ENCODE data around the gene IFIT1. TPM values are rescaled to one million over a fixed set of nuclear protein-coding genes. Genes with fewer than 3 reads are reported as not detected.
"Not testable (repeated sequence)": the region's sequence is repeated elsewhere in the genome, so short reads cannot be mapped to it uniquely, and the experiment has no call there.

The IFIT1 gene
- total RNA-seq, 1 donor from 2014 or later, result 34.4 TPM

DNA sequence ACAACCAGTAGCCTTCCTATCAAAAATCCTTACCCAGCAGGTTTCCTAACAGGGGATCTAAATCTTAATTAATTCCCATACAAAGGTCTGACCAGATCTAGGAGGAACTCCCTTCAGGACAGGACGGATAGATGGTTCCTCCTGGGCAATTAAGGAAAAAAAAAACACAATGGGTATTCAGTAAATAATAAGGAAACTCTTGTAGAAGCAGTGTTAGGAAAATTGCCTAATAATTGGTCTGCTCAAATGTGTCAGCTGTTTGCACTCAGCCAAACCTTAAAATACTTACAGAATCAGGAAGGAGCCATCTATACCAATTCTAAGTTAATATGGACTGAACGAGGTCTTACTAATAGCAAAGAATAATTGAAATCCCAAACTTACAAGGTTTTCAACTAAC is 18.7 kb downstream of the IFIT1 start:
- peaks cover 5 to 16% (median 10%) of the 10 kb centered on the region in 3 donors for H3K4me1 ChIP-seq (ENCODE audit: control insufficient read depth in 3 of 3, insufficient read depth in 3 of 3, low read length in 3 of 3)
- not testable (repeated sequence) for H3K9ac ChIP-seq (ENCODE audit: low read depth in 1 of 3, low read length in 3 of 3); H3K36me3 ChIP-seq (ENCODE audit: control insufficient read depth in 3 of 3, insufficient read depth in 3 of 3, low read length in 3 of 3); H3K27ac ChIP-seq (ENCODE audit: low read depth, low read length); H3K4me3 ChIP-seq (ENCODE audit: low read length in 3 of 3); H3K9me3 ChIP-seq (ENCODE audit: control insufficient read depth in 3 of 3, low read length in 3 of 3); H3K27me3 ChIP-seq (ENCODE audit: control insufficient read depth in 3 of 3, insufficient read depth in 3 of 3, low read length in 3 of 3)

DNA sequence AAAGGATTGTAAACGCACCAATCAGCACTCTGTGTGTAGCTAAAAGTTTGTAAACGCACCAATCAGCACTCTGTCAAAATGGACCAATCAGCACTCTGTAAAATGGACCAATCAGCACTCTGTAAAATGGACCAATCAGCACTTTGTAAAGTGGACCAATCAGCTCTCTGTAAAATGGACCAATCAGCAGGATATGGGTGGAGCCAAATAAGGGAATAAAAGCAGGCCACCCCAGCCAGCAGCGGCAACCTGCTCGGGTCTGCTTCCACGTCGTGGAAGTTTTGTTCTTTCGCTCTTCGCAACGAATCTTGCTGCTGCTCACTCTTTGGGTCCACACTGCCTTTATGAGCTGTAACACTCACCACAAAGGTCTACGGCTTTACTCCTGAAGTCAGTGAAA is 19.9 kb downstream of the IFIT1 start:
- H3K9me3 ChIP-seq (ENCODE audit: control insufficient read depth in 3 of 3, low read length in 3 of 3); H3K9ac ChIP-seq (ENCODE audit: low read depth in 1 of 3, low read length in 3 of 3); H3K36me3 ChIP-seq (ENCODE audit: control insufficient read depth in 3 of 3, insufficient read depth in 3 of 3, low read length in 3 of 3); H3K27ac ChIP-seq (ENCODE audit: low read depth, low read length); H3K4me3 ChIP-seq (ENCODE audit: low read length in 3 of 3); H3K27me3 ChIP-seq (ENCODE audit: control insufficient read depth in 3 of 3, insufficient read depth in 3 of 3, low read length in 3 of 3): not testable (repeated sequence)
- peaks cover 5 to 16% (median 10%) of the 10 kb centered on the region in 3 donors for H3K4me1 ChIP-seq (ENCODE audit: control insufficient read depth in 3 of 3, insufficient read depth in 3 of 3, low read length in 3 of 3)

DNA sequence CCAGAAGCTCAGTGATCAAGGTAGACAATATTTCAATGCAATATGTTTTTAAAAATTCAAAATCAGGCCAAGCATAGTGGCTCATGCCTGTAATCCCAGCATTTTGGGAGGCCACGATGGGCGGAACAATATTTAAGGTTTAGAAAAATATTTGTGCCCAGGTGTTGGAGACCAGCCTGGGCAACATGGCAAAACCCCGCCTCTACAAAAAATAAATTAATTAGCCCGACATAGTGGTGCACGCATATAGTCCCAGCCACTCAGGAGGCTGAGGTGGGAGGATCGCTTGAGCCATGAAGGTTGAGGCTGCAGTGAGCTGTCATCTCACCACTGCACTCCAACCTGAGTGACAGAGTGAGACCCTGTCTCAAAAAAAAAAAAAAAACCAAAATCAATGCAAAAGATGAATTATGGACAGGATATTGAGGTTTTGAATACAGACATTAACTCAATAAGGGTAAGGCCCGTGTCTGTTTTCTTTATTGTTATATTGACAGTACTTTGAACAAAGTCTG is 21.0 kb downstream of the IFIT1 start:
- H3K9me3 ChIP-seq (ENCODE audit: control insufficient read depth in 3 of 3, low read length in 3 of 3), result no peaks in the 10 kb centered on the region
- peaks cover 5 to 16% (median 10%) of the 10 kb centered on the region in 3 donors for H3K4me1 ChIP-seq (ENCODE audit: control insufficient read depth in 3 of 3, insufficient read depth in 3 of 3, low read length in 3 of 3)
- peak overlapping the region in 2 of 3 donors; percentile 89 to 97 for H3K4me3 ChIP-seq (ENCODE audit: low read length in 3 of 3)
- peaks cover 3 to 7% (median 7%) of the 10 kb centered on the region in 3 donors for H3K36me3 ChIP-seq (ENCODE audit: control insufficient read depth in 3 of 3, insufficient read depth in 3 of 3, low read length in 3 of 3)
- peak overlapping the region; percentile 81 to 84 (median 81) for H3K9ac ChIP-seq (ENCODE audit: low read depth in 1 of 3, low read length in 3 of 3)
- no peaks in the 10 kb centered on the region for H3K27me3 ChIP-seq (ENCODE audit: control insufficient read depth in 3 of 3, insufficient read depth in 3 of 3, low read length in 3 of 3)
- H3K27ac ChIP-seq (ENCODE audit: low read depth, low read length), result peak overlapping the region; percentile 83

DNA sequence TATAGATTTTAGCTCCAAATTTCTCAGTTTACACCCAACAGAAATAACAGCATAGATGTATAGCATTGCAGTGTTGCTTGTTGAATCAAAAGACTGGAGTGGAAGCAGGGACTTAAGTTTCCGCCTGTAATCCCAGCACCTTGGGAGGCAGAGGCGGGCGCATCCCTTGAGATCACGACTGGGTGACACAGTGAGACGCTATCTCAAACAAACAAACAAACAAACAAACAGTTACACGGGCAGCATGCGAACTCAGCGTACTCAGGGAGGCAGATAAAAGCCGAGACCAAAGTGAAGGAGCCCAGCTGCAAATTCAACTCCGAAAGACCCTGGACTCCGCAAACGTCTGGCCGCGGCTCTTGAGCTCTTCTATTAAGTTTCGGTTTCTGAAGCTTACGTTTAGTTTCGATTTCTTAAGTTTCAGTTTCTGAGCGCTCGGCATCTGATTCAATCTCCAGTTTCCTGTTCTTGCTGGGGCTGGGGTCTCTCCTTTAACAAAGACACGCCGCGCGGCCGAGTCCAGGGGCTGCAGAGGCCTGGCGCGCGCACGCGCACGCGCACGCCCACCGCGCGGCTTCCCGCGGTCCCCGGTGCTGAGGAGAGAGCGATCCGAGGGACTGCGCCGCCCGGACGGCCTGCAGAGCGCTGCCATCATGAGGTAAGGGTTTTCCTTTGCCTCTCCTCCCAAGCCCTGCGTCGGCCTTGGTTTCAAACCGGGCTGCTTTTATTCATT is 21.9 kb downstream of the IFIT1 start, which contains the start of gene IFIT5:
Gene IFIT5 (plus strand): TSS at position 423 of the 733 bp plus-strand sequence. CDS start 231 bp downstream, at position 654.
- H3K9me3 ChIP-seq (ENCODE audit: control insufficient read depth in 3 of 3, low read length in 3 of 3), result no peaks in the 10 kb centered on the region
- H3K36me3 ChIP-seq (ENCODE audit: control insufficient read depth in 3 of 3, insufficient read depth in 3 of 3, low read length in 3 of 3), result peaks cover 3 to 7% (median 7%) of the 10 kb centered on the region in 3 donors
- peaks cover 5 to 16% (median 10%) of the 10 kb centered on the region in 3 donors for H3K4me1 ChIP-seq (ENCODE audit: control insufficient read depth in 3 of 3, insufficient read depth in 3 of 3, low read length in 3 of 3)
- peak within 1 kb of the TSS; percentile 81 to 84 (median 81) for H3K9ac ChIP-seq (ENCODE audit: low read depth in 1 of 3, low read length in 3 of 3)
- H3K4me3 ChIP-seq (ENCODE audit: low read length in 3 of 3), result peak within 1 kb of the TSS; percentile 89 to 97 (median 93)
- peak within 1 kb of the TSS; percentile 83 for H3K27ac ChIP-seq (ENCODE audit: low read depth, low read length)
- no peaks in the 10 kb centered on the region for H3K27me3 ChIP-seq (ENCODE audit: control insufficient read depth in 3 of 3, insufficient read depth in 3 of 3, low read length in 3 of 3)

DNA sequence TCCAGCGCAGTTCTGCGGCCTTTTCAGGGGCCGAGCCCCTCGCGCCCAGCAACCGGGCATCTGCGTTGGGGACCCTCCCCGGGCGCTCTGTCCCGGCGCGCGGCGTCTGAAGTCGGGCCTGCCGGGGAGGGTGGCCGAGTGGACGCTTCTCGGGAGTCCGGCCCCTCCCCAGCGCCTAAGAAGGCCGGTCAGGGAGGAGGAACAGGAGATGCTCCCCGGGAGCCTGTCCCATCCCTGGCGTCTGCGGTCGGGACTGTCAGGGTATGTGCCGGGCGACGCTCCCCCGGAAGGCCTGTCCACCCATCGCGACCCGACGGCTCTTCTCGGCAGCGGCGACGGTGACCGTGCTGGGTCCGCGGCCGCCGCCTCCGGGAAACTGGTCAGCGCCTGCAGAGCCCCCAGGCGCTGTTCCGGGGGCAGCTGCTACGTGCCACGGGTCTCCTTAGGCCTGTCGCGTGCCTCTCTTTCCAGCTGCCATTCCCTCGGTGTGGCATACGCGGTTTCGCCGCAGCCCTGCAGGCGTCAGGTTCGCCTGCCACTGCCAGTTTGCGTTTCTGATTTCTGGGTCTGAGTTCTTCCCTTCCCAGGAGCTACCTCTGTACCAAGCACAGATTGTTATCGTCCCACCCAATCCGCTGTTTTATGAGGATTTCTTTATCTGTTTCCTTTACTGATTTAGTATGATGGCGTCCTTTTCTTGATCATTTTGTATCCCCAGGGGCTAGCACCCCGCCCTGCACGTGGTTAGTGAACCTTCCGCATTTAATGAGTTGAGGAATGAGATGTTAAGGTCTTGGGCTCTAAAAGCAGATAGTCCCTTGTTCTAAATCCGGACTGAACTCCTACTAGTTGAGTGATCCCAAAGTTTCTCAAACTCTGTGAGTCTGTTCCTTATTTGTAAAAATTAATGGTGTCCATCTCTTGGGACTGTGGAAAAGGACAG is 22.7 kb downstream of the IFIT1 start:
- Histone ChIP-seq H3K4me1 (ENCODE audit: control insufficient read depth in 3 of 3, insufficient read depth in 3 of 3, low read length in 3 of 3) (peaks cover 5 to 16% (median 10%) of the 10 kb centered on the region in 3 donors), H3K9me3 (ENCODE audit: control insufficient read depth in 3 of 3, low read length in 3 of 3) (no peaks in the 10 kb centered on the region), H3K27ac (ENCODE audit: low read depth, low read length) (peak overlapping the region; percentile 83), H3K4me3 (ENCODE audit: low read length in 3 of 3) (peak overlapping the region; percentile 89 to 97 (median 93)), H3K9ac (ENCODE audit: low read depth in 1 of 3, low read length in 3 of 3) (peak overlapping the region; percentile 81 to 84 (median 81)), H3K36me3 (ENCODE audit: control insufficient read depth in 3 of 3, insufficient read depth in 3 of 3, low read length in 3 of 3) (peaks cover 3 to 7% (median 7%) of the 10 kb centered on the region in 3 donors), H3K27me3 (ENCODE audit: control insufficient read depth in 3 of 3, insufficient read depth in 3 of 3, low read length in 3 of 3) (no peaks in the 10 kb centered on the region)

DNA sequence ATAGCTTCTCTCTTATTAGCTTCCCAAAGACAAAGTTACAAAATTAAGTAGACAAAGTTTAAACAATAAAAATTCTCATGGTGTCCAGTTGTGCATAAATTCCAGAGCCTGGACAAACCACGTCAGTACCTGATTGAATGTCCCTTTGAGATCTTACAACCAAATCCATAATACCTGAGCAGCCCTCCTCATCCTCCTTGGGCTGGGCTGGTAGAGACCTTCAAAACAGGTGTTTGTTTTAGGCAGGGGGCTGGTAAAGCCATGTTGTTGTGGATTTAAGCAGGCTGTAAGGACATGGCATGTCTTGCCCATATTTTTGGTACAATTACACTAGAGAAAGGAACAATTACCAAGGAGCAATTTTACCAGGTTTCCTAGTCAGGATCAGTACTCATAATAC is 24.0 kb downstream of the IFIT1 start:
- Histone ChIP-seq H3K4me3 (ENCODE audit: low read length in 3 of 3) (no peak overlapping the region), H3K36me3 (ENCODE audit: control insufficient read depth in 3 of 3, insufficient read depth in 3 of 3, low read length in 3 of 3) (peaks cover 3 to 7% (median 7%) of the 10 kb centered on the region in 3 donors), H3K4me1 (ENCODE audit: control insufficient read depth in 3 of 3, insufficient read depth in 3 of 3, low read length in 3 of 3) (peaks cover 5 to 16% (median 10%) of the 10 kb centered on the region in 3 donors), H3K9me3 (ENCODE audit: control insufficient read depth in 3 of 3, low read length in 3 of 3) (no peaks in the 10 kb centered on the region), H3K9ac (ENCODE audit: low read depth in 1 of 3, low read length in 3 of 3) (no peak overlapping the region), H3K27me3 (ENCODE audit: control insufficient read depth in 3 of 3, insufficient read depth in 3 of 3, low read length in 3 of 3) (no peaks in the 10 kb centered on the region), H3K27ac (ENCODE audit: low read depth, low read length) (no peak overlapping the region)

DNA sequence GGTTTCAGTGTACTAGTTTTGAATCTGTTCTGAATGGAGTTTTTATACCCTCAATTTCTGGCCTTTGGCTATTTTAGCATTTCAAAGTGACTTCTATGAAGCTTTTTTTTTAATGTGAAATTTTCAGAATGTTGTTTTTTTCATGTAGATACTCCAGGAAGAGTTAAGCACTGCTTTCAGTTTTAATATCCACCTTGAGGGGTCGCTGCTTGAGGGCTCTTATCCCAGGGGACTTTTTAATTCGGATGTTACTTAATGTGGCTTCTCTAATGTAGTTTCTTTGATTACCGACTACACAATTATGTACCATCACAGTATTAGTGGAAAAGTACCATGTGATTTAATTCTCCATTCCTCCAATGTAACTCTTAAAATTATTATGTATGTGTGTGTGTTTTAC is 27.1 kb downstream of the IFIT1 start:
- Histone ChIP-seq H3K36me3 (ENCODE audit: control insufficient read depth in 3 of 3, insufficient read depth in 3 of 3, low read length in 3 of 3) (peaks cover 3 to 7% (median 7%) of the 10 kb centered on the region in 3 donors), H3K9ac (ENCODE audit: low read depth in 1 of 3, low read length in 3 of 3) (no peak overlapping the region), H3K4me1 (ENCODE audit: control insufficient read depth in 3 of 3, insufficient read depth in 3 of 3, low read length in 3 of 3) (peaks cover 3 to 11% (median 6%) of the 10 kb centered on the region in 3 donors), H3K27me3 (ENCODE audit: control insufficient read depth in 3 of 3, insufficient read depth in 3 of 3, low read length in 3 of 3) (no peaks in the 10 kb centered on the region), H3K9me3 (ENCODE audit: control insufficient read depth in 3 of 3, low read length in 3 of 3) (no peaks in the 10 kb centered on the region), H3K4me3 (ENCODE audit: low read length in 3 of 3) (no peak overlapping the region), H3K27ac (ENCODE audit: low read depth, low read length) (no peak overlapping the region)

DNA sequence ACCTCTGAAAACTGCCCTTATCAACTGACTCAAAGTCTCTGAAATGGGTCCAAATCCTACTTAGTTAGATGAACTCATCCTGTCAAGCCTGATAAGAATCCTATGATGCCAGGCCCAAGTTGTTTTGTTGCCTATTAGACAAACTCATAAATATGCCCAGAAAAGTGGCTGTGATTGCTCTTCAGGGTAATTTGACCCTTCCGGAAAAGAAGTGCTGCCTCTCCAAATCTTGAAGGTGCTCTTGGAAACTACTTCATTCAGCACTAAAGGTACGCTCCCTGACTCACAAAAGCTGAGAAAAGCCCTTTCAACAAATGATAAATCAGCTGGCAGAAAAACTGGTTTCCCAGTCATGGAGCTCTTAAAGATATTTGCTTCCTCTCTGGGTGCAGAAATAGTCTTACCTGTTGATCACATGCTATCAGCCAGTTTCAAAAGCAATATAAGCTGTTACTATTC is 28.6 kb downstream of the IFIT1 start:
- Histone ChIP-seq H3K27me3 (ENCODE audit: control insufficient read depth in 3 of 3, insufficient read depth in 3 of 3, low read length in 3 of 3) (no peaks in the 10 kb centered on the region), H3K27ac (ENCODE audit: low read depth, low read length) (no peak overlapping the region), H3K9ac (ENCODE audit: low read depth in 1 of 3, low read length in 3 of 3) (no peak overlapping the region), H3K36me3 (ENCODE audit: control insufficient read depth in 3 of 3, insufficient read depth in 3 of 3, low read length in 3 of 3) (peaks cover 3 to 7% (median 7%) of the 10 kb centered on the region in 3 donors), H3K4me1 (ENCODE audit: control insufficient read depth in 3 of 3, insufficient read depth in 3 of 3, low read length in 3 of 3) (no peaks in the 10 kb centered on the region), H3K4me3 (ENCODE audit: low read length in 3 of 3) (no peak overlapping the region), H3K9me3 (ENCODE audit: control insufficient read depth in 3 of 3, low read length in 3 of 3) (no peaks in the 10 kb centered on the region)

DNA sequence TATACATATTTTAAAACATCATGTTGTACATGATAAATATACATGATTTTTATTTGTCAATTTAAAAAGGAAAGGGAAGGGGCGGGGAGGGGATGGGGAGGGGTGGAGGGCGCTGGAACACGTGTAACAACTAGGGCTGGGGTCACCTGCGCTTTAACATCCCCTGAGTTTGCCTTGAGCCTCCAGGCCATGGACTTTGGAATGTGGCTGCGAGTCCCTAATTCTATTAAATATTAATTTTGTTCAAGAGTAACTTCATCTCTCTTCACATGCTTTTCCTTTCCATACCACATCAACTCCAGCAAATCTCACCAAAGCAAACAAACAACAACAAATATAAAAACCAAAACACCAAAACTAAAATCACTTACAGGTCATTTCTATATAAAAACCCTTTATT is 32.6 kb downstream of the IFIT1 start:
- Histone ChIP-seq H3K9ac (ENCODE audit: low read depth in 1 of 3, low read length in 3 of 3) (no peak overlapping the region), H3K27me3 (ENCODE audit: control insufficient read depth in 3 of 3, insufficient read depth in 3 of 3, low read length in 3 of 3) (no peaks in the 10 kb centered on the region), H3K4me1 (ENCODE audit: control insufficient read depth in 3 of 3, insufficient read depth in 3 of 3, low read length in 3 of 3) (peaks cover 2 to 17% (median 3%) of the 10 kb centered on the region in 3 donors), H3K36me3 (ENCODE audit: control insufficient read depth in 3 of 3, insufficient read depth in 3 of 3, low read length in 3 of 3) (no peaks in the 10 kb centered on the region), H3K9me3 (ENCODE audit: control insufficient read depth in 3 of 3, low read length in 3 of 3) (no peaks in the 10 kb centered on the region), H3K27ac (ENCODE audit: low read depth, low read length) (no peak overlapping the region), H3K4me3 (ENCODE audit: low read length in 3 of 3) (no peak overlapping the region)

Data from skeletal muscle tissue (tissue), 4 donors.